Thyroid gland (tissue), 4 donors: ENCODE results near the gene GJB5. TPM values are rescaled to one million over a fixed set of nuclear protein-coding genes. Genes with fewer than 3 reads are reported as not detected.

ENCODE experiments used
- DNase-seq, 2 donors: peaks; one replicate each; pipeline ENCODE4 v3.0.0-alpha.2; 2019
- H3K27ac ChIP-seq, 3 donors: fragments of 200-600 bp; sonication (generic); 1 replicate in 2 of 3; 2 replicates in 1 of 3; pipeline ENCODE4 v1.5.1; 2016 to 2019; ENCODE audit warnings: mild to moderate bottlenecking in 1 of 3, moderate library complexity in 1 of 3
- H3K27me3 ChIP-seq: fragments of 200-600 bp; sonication (generic); one replicate; pipeline ENCODE4 v1.5.1; 2019
- H3K36me3 ChIP-seq, 2 donors: fragments of 200-600 bp; sonication (generic); one replicate each; pipeline ENCODE4 v1.5.1; 2016 to 2019
- H3K4me1 ChIP-seq, 2 donors: fragments of 200-600 bp; sonication (generic); one replicate each; pipeline ENCODE4 v1.5.1; 2017 to 2019
- H3K4me3 ChIP-seq, 3 donors: fragments of 200-600 bp; sonication (generic); replicated peaks in 1 of 3; 1 replicate in 2 of 3; 2 replicates in 1 of 3; pipeline ENCODE4 v1.5.1; 2016; ENCODE audit warnings: mild to moderate bottlenecking in 1 of 3
- H3K9me3 ChIP-seq: fragments of 200-600 bp; sonication (generic); one replicate; pipeline ENCODE4 v1.5.1; 2017
- CTCF ChIP-seq, 6 experiments: fragments of 200-600 bp in 3 of 6; fragments of 450-650 bp in 3 of 6; sonication (generic) in 3 of 6; IDR thresholded peaks; one replicate each; pipeline ENCODE4 v1.5.1; 2016 to 2019; ENCODE audit warnings: antibody characterized with exemption in 6 of 6, mild to moderate bottlenecking in 2 of 6, inconsistent platforms in 1 of 6, moderate library complexity in 1 of 6
- POLR2A ChIP-seq, 2 donors: fragments of 450-650 bp; IDR thresholded peaks; one replicate each; pipeline ENCODE4 v1.6.1; 2017; ENCODE audit warnings: antibody characterized with exemption in 2 of 2, mild to moderate bottlenecking in 2 of 2, moderate library complexity in 1 of 2
- WGBS, 2 donors: methylation state at CpG; one replicate each; pipeline ENCODE4 v1.1.5; 2017; 5-methylcytosine and 5-hydroxymethylcytosine counted together
- intact Hi-C: fragments of 100-400 bp; cut with DNase I; formaldehyde crosslinking; loops from one replicate; pipeline ENCODE4 v1.15.1; 2023
- total RNA-seq, 4 donors: library from RNA; depleted of rRNA; stranded (reverse); fragments of >200 nt; gene quantifications; one replicate each; pipeline ENCODE4 v1.2.3, GENCODE V29; 2016

The GJB5 gene
- total RNA-seq, 4 donors from 2014 or later, result not detected

GRCh38 chr1:34762474-34763141 is 7.8 kb downstream of the GJB5 start:
- Histone ChIP-seq H3K4me1 (no peaks in the 10 kb centered on the region), H3K27ac (no peak overlapping the region), H3K27me3 (no peaks in the 10 kb centered on the region), H3K9me3 (no peaks in the 10 kb centered on the region), H3K36me3 (no peaks in the 10 kb centered on the region), H3K4me3 (no peak overlapping the region)
- WGBS, 2 donors, result 55 to 67% methylated on average over 7 of the region's 7 CpGs
- intact Hi-C loops, result no loop called here
- TF ChIP-seq POLR2A (IDR thresholded peaks at IDR 0.05) (no peak), CTCF (IDR thresholded peaks at IDR 0.05) (no peak)
- DNase-seq, result no peak

- intact Hi-C loops, result no loop called here
- Histone ChIP-seq H3K4me3 (no peak overlapping the region), H3K27me3 (no peaks in the 10 kb centered on the region), H3K4me1 (no peaks in the 10 kb centered on the region), H3K9me3 (no peaks in the 10 kb centered on the region), H3K27ac (no peak overlapping the region), H3K36me3 (no peaks in the 10 kb centered on the region)
- 53 to 56% methylated on average over 8 of the region's 8 CpGs for WGBS, 2 donors
- TF ChIP-seq CTCF (IDR thresholded peaks at IDR 0.05) (no peak), POLR2A (IDR thresholded peaks at IDR 0.05) (no peak)
- no peak for DNase-seq
These were observed 8.4 kb downstream of the GJB5 start for GRCh38 chr1:34763142-34763781.

GRCh38 chr1:34768856-34769255 is 14.0 kb downstream of the GJB5 start:
- 75 to 84% methylated on average over 3 of the region's 3 CpGs for WGBS, 2 donors
- H3K36me3 ChIP-seq, result no peaks in the 10 kb centered on the region
- intact Hi-C loops, result no loop called here
- no peak overlapping the region for H3K27ac ChIP-seq
- DNase-seq, result no peak
- H3K9me3 ChIP-seq, result no peaks in the 10 kb centered on the region
- no peaks in the 10 kb centered on the region for H3K27me3 ChIP-seq
- no peak overlapping the region for H3K4me3 ChIP-seq
- TF ChIP-seq CTCF (IDR thresholded peaks at IDR 0.05) (no peak), POLR2A (IDR thresholded peaks at IDR 0.05) (no peak)
- no peaks in the 10 kb centered on the region for H3K4me1 ChIP-seq

- Histone ChIP-seq H3K9me3 (no peaks in the 10 kb centered on the region), H3K27me3 (no peaks in the 10 kb centered on the region), H3K36me3 (no peaks in the 10 kb centered on the region), H3K27ac (no peak overlapping the region), H3K4me1 (no peaks in the 10 kb centered on the region), H3K4me3 (no peak overlapping the region)
- 71 to 78% methylated on average over 5 of the region's 5 CpGs for WGBS, 2 donors
- intact Hi-C loops, result no loop called here
- no peak for DNase-seq
- TF ChIP-seq POLR2A (IDR thresholded peaks at IDR 0.05), result no peak
- no peak for TF ChIP-seq CTCF (IDR thresholded peaks at IDR 0.05)
These were observed 16.2 kb downstream of the GJB5 start for GRCh38 chr1:34770891-34771504.
